SU-DHL-6 (cell line): ENCODE measurements around the gene MTARC1.

Experiments
- EZH2phosphoT487 ChIP-seq: fragments of 200-600 bp; sonication (generic), shearing (Covaris generic); conservative IDR thresholded peaks from 2 replicates; pipeline ENCODE4 v1.6.1; 2018; ENCODE audit warnings: mild to moderate bottlenecking, antibody characterized with exemption, low read length, moderate library complexity, mixed read lengths
- TF ChIP-seq, protein P1 (sequence below): fragments of 200-600 bp; sonication (generic); IDR thresholded peaks from one replicate; pipeline ENCODE4 v1.5.1; 2017; ENCODE audit warnings: antibody characterized with exemption, mild to moderate bottlenecking, low read length, moderate library complexity; ENCODE audit not compliant: insufficient read depth, poor library complexity, severe bottlenecking

DNA sequence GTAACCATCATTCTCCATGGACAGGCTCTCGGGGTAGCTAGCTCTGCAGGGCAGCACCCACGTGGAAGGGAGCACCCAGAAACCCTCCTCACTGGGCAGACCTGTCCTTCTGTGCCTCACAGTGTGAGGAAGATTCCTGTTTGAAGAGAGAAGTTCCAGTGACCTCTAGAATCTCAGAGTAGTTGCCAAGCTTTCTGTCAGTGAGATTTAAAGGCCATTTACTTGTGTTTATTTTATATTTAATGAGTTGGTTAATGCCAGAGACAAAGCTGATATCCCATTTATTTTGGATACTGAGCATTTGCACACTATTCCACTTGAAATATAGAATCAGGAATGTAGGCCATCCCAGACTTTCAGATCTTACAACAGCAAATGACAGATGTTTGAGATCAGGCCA lies 28.7 kb downstream of the MTARC1 start:
- TF ChIP-seq, protein P1, sequence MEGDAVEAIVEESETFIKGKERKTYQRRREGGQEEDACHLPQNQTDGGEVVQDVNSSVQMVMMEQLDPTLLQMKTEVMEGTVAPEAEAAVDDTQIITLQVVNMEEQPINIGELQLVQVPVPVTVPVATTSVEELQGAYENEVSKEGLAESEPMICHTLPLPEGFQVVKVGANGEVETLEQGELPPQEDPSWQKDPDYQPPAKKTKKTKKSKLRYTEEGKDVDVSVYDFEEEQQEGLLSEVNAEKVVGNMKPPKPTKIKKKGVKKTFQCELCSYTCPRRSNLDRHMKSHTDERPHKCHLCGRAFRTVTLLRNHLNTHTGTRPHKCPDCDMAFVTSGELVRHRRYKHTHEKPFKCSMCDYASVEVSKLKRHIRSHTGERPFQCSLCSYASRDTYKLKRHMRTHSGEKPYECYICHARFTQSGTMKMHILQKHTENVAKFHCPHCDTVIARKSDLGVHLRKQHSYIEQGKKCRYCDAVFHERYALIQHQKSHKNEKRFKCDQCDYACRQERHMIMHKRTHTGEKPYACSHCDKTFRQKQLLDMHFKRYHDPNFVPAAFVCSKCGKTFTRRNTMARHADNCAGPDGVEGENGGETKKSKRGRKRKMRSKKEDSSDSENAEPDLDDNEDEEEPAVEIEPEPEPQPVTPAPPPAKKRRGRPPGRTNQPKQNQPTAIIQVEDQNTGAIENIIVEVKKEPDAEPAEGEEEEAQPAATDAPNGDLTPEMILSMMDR, result no peak
- no peak for TF ChIP-seq EZH2phosphoT487
